Measurements from ENCODE around the gene ADAMTS19. TPM values are rescaled to one million over a fixed set of nuclear protein-coding genes. Genes with fewer than 3 reads are reported as not detected.
"Not testable (repeated sequence)": the region's sequence is repeated elsewhere in the genome, so short reads cannot be mapped to it uniquely, and the experiment has no call there.

The ADAMTS19 gene
- total RNA-seq, 1 donor from 2014 or later = under 0.01 TPM

DNA sequence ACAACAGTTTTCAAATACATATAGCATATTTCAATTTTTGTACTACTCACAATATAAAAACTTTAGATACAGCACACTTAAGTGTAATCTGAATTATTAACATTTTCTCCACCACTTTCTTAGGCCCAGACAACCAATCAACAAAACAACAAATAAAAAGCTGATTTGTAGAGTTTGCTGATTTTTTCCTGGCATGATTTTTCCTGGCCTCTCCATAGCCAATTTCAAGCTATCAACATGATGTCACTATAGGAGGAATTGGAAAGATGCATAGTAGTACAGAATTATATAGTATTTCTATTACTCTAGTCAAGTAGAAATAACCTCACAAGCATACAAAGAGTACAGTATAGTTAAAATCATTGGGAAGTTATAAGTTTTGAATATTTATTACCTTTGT lies 35.1 kb upstream of the ADAMTS19 start:
- H3K4me3 ChIP-seq (ENCODE audit: low read depth, low read length) = no peak overlapping the region
- H3K27me3 ChIP-seq (ENCODE audit: control insufficient read depth, insufficient read depth, low read length) = peaks cover 2% of the 10 kb centered on the region
- no peak for TF ChIP-seq CTCF (IDR thresholded peaks at IDR 0.05; ENCODE audit: insufficient read depth, low read length, severe bottlenecking)
- FAIRE-seq = no peak
- no peak for DNase-seq (ENCODE audit: low read depth)
- no peaks in the 10 kb centered on the region for H3K36me3 ChIP-seq (ENCODE audit: control insufficient read depth, insufficient read depth, low read length)

DNA sequence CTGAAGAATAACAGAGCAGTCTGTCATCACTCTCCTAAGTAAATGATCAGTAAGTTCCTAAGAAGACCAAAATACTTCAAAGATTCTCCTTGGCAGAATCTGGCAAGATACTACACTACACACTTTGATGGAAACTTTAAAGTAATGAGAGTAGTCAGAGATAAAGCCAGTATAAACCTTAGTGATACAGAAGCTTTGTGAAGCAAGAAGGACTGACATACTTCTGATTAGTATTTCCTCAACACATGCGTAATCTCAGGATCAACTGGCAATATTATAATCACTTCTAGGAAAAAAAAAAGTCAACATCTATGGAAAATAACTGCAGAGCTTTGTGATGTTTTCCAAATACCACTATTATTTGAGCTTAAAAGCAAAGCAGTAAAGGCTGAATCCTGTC lies 34.0 kb upstream of the ADAMTS19 start:
- DNase-seq (ENCODE audit: low read depth) (no peak), FAIRE-seq (no peak)
- no peak for TF ChIP-seq CTCF (IDR thresholded peaks at IDR 0.05; ENCODE audit: insufficient read depth, low read length, severe bottlenecking)
- Histone ChIP-seq H3K36me3 (ENCODE audit: control insufficient read depth, insufficient read depth, low read length) (no peaks in the 10 kb centered on the region), H3K4me3 (ENCODE audit: low read depth, low read length) (no peak overlapping the region), H3K27me3 (ENCODE audit: control insufficient read depth, insufficient read depth, low read length) (peaks cover 2% of the 10 kb centered on the region)

- H3K4me3 ChIP-seq (ENCODE audit: low read depth, low read length); FAIRE-seq; H3K27me3 ChIP-seq (ENCODE audit: control insufficient read depth, insufficient read depth, low read length); H3K36me3 ChIP-seq (ENCODE audit: control insufficient read depth, insufficient read depth, low read length); DNase-seq (ENCODE audit: low read depth): not testable (repeated sequence)
Observed at GRCh38 chr5:129428636-129429035, 31.5 kb upstream of the ADAMTS19 start.

GRCh38 chr5:129431406-129431805 lies 28.7 kb upstream of the ADAMTS19 start:
- Histone ChIP-seq H3K36me3 (ENCODE audit: control insufficient read depth, insufficient read depth, low read length) (no peaks in the 10 kb centered on the region), H3K4me3 (ENCODE audit: low read depth, low read length) (no peak overlapping the region), H3K27me3 (ENCODE audit: control insufficient read depth, insufficient read depth, low read length) (no peaks in the 10 kb centered on the region)
- DNase-seq (ENCODE audit: low read depth) (no peak), FAIRE-seq (no peak)
- no peak for TF ChIP-seq CTCF (IDR thresholded peaks at IDR 0.05; ENCODE audit: insufficient read depth, low read length, severe bottlenecking)

- TF ChIP-seq CTCF (IDR thresholded peaks at IDR 0.05; ENCODE audit: insufficient read depth, low read length, severe bottlenecking) = no peak
- H3K27me3 ChIP-seq (ENCODE audit: control insufficient read depth, insufficient read depth, low read length) = no peaks in the 10 kb centered on the region
- FAIRE-seq (no peak), DNase-seq (ENCODE audit: low read depth) (peak; percentile 18)
- H3K4me3 ChIP-seq (ENCODE audit: low read depth, low read length) = no peak overlapping the region
- no peaks in the 10 kb centered on the region for H3K36me3 ChIP-seq (ENCODE audit: control insufficient read depth, insufficient read depth, low read length)
Observed at GRCh38 chr5:129438322-129438721, 21.8 kb upstream of the ADAMTS19 start.

DNA sequence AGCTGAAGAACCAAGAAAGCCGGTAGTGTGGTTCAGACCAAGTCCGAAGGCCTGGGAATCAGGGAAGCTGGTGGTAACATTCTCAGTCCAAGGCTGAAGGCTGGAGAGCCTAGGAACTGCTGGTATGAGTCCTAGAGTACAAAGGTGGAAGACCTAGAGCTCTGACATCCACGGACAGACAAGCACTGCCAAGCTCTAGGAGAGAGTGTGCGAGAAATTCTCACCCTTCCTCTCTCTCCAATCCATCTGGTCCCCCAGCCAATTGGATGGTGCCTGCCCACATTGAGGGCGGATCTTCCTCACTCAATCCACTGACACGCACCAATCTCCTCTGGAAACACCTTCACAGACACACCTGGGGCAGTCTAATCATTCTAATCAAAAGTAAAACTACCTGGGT lies 19.7 kb upstream of the ADAMTS19 start:
- Histone ChIP-seq H3K36me3 (ENCODE audit: control insufficient read depth, insufficient read depth, low read length) (no peaks in the 10 kb centered on the region), H3K4me3 (ENCODE audit: low read depth, low read length) (no peak overlapping the region), H3K27me3 (ENCODE audit: control insufficient read depth, insufficient read depth, low read length) (no peaks in the 10 kb centered on the region)
- FAIRE-seq = no peak
- no peak for TF ChIP-seq CTCF (IDR thresholded peaks at IDR 0.05; ENCODE audit: insufficient read depth, low read length, severe bottlenecking)
- no peak for DNase-seq (ENCODE audit: low read depth)

Data from bronchial epithelial cell (primary cell).